Activated naive CD8-positive, alpha-beta T cell treated with anti-CD3 and anti-CD28 coated beads, Interleukin-2, amount 10 ng/mL, durations not matched to agents 7 days and 5 days (primary cell): Measurements from ENCODE around the gene CDKN2D. TPM values are rescaled to one million over a fixed set of nuclear protein-coding genes. Genes with fewer than 3 reads are reported as not detected.
A peak's percentile ranks its signal among the peaks of the same experiment; 100 is the strongest.
"Not testable (repeated sequence)": the region's sequence is repeated elsewhere in the genome, so short reads cannot be mapped to it uniquely, and the experiment has no call there.

ENCODE experiments used
- ATAC-seq: fragments of 150-1000 bp; cut with Tn5 transposase; one replicate; pipeline ENCODE4 v1.10.0; 2021; ENCODE audit warnings: low read depth, moderate library complexity
- POLR2A ChIA-PET: fragments of 350-600 bp; sonication (Branson Sonifier 250); formaldehyde crosslinking; loops from one replicate; lab custom pipeline; 2021; ENCODE audit warnings: antibody characterized with exemption; lab: Charles Lee
- DNase-seq: peaks from one replicate; pipeline ENCODE4 v3.0.0; 2021
- H3K27ac Mint-ChIP-seq: one replicate; pipeline ENCODE4 v1.8.0; 2022; ENCODE audit warnings: mild to moderate bottlenecking, mixed read lengths
- H3K27me3 Mint-ChIP-seq: one replicate; pipeline ENCODE4 v1.8.0; 2022; ENCODE audit warnings: mild to moderate bottlenecking, moderate library complexity, mixed read lengths
- H3K36me3 Mint-ChIP-seq: one replicate; pipeline ENCODE4 v1.8.0; 2021; ENCODE audit warnings: mild to moderate bottlenecking, mixed read lengths
- H3K4me1 Mint-ChIP-seq: one replicate; pipeline ENCODE4 v1.8.0; 2021; ENCODE audit warnings: mixed read lengths
- H3K4me3 Mint-ChIP-seq: one replicate; pipeline ENCODE4 v1.8.0; 2022; ENCODE audit warnings: mild to moderate bottlenecking, moderate library complexity, mixed read lengths
- H3K9me3 Mint-ChIP-seq: one replicate; pipeline ENCODE4 v1.8.0; 2021; ENCODE audit warnings: mixed read lengths
- total RNA-seq, 2 experiments: library from RNA; stranded (reverse); gene quantifications; one replicate each; pipeline ENCODE4 v1.2.3, GENCODE V29; 2021

The CDKN2D gene
- total RNA-seq, 2 experiments from 2014 or later: 93.0 to 95.9 TPM

- Mint-ChIP-seq H3K27ac (peak overlapping the region; percentile 92), H3K36me3 (peaks cover 44% of the 10 kb centered on the region), H3K27me3 (no peaks in the 10 kb centered on the region), H3K4me1 (peaks cover 42% of the 10 kb centered on the region), H3K9me3 (no peaks in the 10 kb centered on the region), H3K4me3 (peak overlapping the region; percentile 69)
- no peak for ATAC-seq
- DNase-seq: no peak
- POLR2A ChIA-PET: interaction anchor here (0.5 to 7.7 kb wide), 9 partner anchors 11 to 101 kb away, joined by 3 to 224 read pairs (median 3); partner anchors contain the start of genes ATG4D, CDKN2D and KRI1
These were observed 13.8 kb downstream of the CDKN2D start for GRCh38 chr19:10554760-10555609.

GRCh38 chr19:10553943-10554381 is 14.8 kb downstream of the CDKN2D start:
- Mint-ChIP-seq H3K27me3 (no peaks in the 10 kb centered on the region), H3K4me1 (peaks cover 42% of the 10 kb centered on the region), H3K27ac (peak overlapping the region; percentile 92), H3K36me3 (peaks cover 48% of the 10 kb centered on the region), H3K9me3 (no peaks in the 10 kb centered on the region), H3K4me3 (peak overlapping the region; percentile 69)
- DNase-seq (peak; percentile 84), ATAC-seq (peak; percentile 90)
- POLR2A ChIA-PET: interaction anchor here (0.8 to 7.7 kb wide), 15 partner anchors 7 to 145 kb away, joined by 3 to 224 read pairs (median 3); partner anchors contain the start of genes ATG4D, CDKN2D and KRI1

GRCh38 chr19:10553087-10553667 is 15.6 kb downstream of the CDKN2D start:
- ATAC-seq (no peak), DNase-seq (peak; percentile 53)
- POLR2A ChIA-PET: interaction anchor here (0.5 to 7.7 kb wide), 15 partner anchors 8 to 148 kb away, joined by 3 to 224 read pairs (median 4); partner anchors contain the start of genes ATG4D, CDKN2D, KRI1 and QTRT1
- Mint-ChIP-seq H3K9me3 (no peaks in the 10 kb centered on the region), H3K4me3 (peak overlapping the region; percentile 69), H3K36me3 (peaks cover 49% of the 10 kb centered on the region), H3K27ac (peak overlapping the region; percentile 92), H3K4me1 (peaks cover 42% of the 10 kb centered on the region), H3K27me3 (no peaks in the 10 kb centered on the region)

- DNase-seq: no peak
- no peaks in the 10 kb centered on the region for H3K27me3 Mint-ChIP-seq
- H3K27ac Mint-ChIP-seq: peak overlapping the region; percentile 92
- ATAC-seq: no peak
- H3K4me1 Mint-ChIP-seq: peaks cover 42% of the 10 kb centered on the region
- H3K9me3 Mint-ChIP-seq: no peaks in the 10 kb centered on the region
- peak overlapping the region; percentile 69 for H3K4me3 Mint-ChIP-seq
- H3K36me3 Mint-ChIP-seq: peaks cover 47% of the 10 kb centered on the region
- POLR2A ChIA-PET: interaction anchor here (0.6 to 7.7 kb wide), 12 partner anchors 9 to 149 kb away, joined by 3 to 224 read pairs (median 5); partner anchors contain the start of genes ATG4D, CDKN2D, KRI1 and QTRT1
These were observed 16.2 kb downstream of the CDKN2D start for GRCh38 chr19:10552510-10553053.

GRCh38 chr19:10551698-10552301 is 17.0 kb downstream of the CDKN2D start:
- Mint-ChIP-seq H3K27ac (peak overlapping the region; percentile 92), H3K27me3 (no peaks in the 10 kb centered on the region)
- POLR2A ChIA-PET: interaction anchor here (0.6 to 7.7 kb wide), 8 partner anchors 8 to 144 kb away, joined by 3 to 224 read pairs (median 8); partner anchors contain the start of genes ATG4D, CDKN2D and KRI1

GRCh38 chr19:10551006-10551405 is 17.8 kb downstream of the CDKN2D start:
- Mint-ChIP-seq H3K4me1 (peaks cover 42% of the 10 kb centered on the region), H3K36me3 (peaks cover 44% of the 10 kb centered on the region), H3K27ac (peak overlapping the region; percentile 61)
- POLR2A ChIA-PET: interaction anchor here (0.6 to 7.7 kb wide), 5 partner anchors 16 to 124 kb away, joined by 3 to 224 read pairs (median 6); partner anchors contain the start of genes CDKN2D and KRI1
- not testable (repeated sequence) for H3K4me3 Mint-ChIP-seq, H3K27me3 Mint-ChIP-seq, ATAC-seq, DNase-seq, H3K9me3 Mint-ChIP-seq

More at GRCh38 chr19:10551698-10552301, 17.0 kb downstream of the CDKN2D start:
- Mint-ChIP-seq H3K4me3 (peak overlapping the region; percentile 47), H3K36me3 (peaks cover 47% of the 10 kb centered on the region), H3K4me1 (peaks cover 44% of the 10 kb centered on the region), H3K9me3 (no peaks in the 10 kb centered on the region)
- ATAC-seq (no peak), DNase-seq (no peak)

- H3K9me3 Mint-ChIP-seq: no peaks in the 10 kb centered on the region
- peaks cover 41% of the 10 kb centered on the region for H3K36me3 Mint-ChIP-seq
- DNase-seq (no peak), ATAC-seq (no peak)
- H3K4me3 Mint-ChIP-seq: no peak overlapping the region
- H3K4me1 Mint-ChIP-seq: peaks cover 39% of the 10 kb centered on the region
- H3K27me3 Mint-ChIP-seq: no peaks in the 10 kb centered on the region
- POLR2A ChIA-PET: interaction anchor here (7.7 kb wide), 1 partner anchor 16 kb away, joined by 224 read pairs; the partner anchor contains the start of genes CDKN2D and KRI1
- peak overlapping the region; percentile 30 for H3K27ac Mint-ChIP-seq
These were observed 18.4 kb downstream of the CDKN2D start for GRCh38 chr19:10550336-10550735.

GRCh38 chr19:10549733-10550132 is 19.0 kb downstream of the CDKN2D start:
- ATAC-seq (no peak), DNase-seq (no peak)
- H3K27me3 Mint-ChIP-seq: no peaks in the 10 kb centered on the region
- H3K36me3 Mint-ChIP-seq: peaks cover 41% of the 10 kb centered on the region
- POLR2A ChIA-PET: no interaction called here
- H3K9me3 Mint-ChIP-seq: no peaks in the 10 kb centered on the region
- H3K4me3 Mint-ChIP-seq: no peak overlapping the region
- peaks cover 39% of the 10 kb centered on the region for H3K4me1 Mint-ChIP-seq
- H3K27ac Mint-ChIP-seq: no peak overlapping the region

- H3K4me3 Mint-ChIP-seq: no peak overlapping the region
- no peaks in the 10 kb centered on the region for H3K27me3 Mint-ChIP-seq
- POLR2A ChIA-PET: interaction anchor here (0.5 kb wide), 1 partner anchor 14 kb away, joined by 5 read pairs; no protein-coding TSS in a partner anchor
- no peak overlapping the region for H3K27ac Mint-ChIP-seq
- peaks cover 41% of the 10 kb centered on the region for H3K36me3 Mint-ChIP-seq
- H3K4me1 Mint-ChIP-seq: peaks cover 30% of the 10 kb centered on the region
- ATAC-seq (no peak), DNase-seq (no peak)
- no peaks in the 10 kb centered on the region for H3K9me3 Mint-ChIP-seq
These were observed 20.0 kb downstream of the CDKN2D start for GRCh38 chr19:10548746-10549276.

- Mint-ChIP-seq H3K27ac (no peak overlapping the region), H3K27me3 (no peaks in the 10 kb centered on the region), H3K36me3 (peaks cover 26% of the 10 kb centered on the region), H3K4me1 (peaks cover 17% of the 10 kb centered on the region), H3K9me3 (no peaks in the 10 kb centered on the region), H3K4me3 (no peak overlapping the region)
- DNase-seq (no peak), ATAC-seq (no peak)
- POLR2A ChIA-PET: interaction anchor here (1.1 kb wide), 1 partner anchor 142 kb away, joined by 3 read pairs; no protein-coding TSS in a partner anchor
These were observed 22.0 kb downstream of the CDKN2D start for GRCh38 chr19:10546817-10547216.

- Mint-ChIP-seq H3K9me3 (no peaks in the 10 kb centered on the region), H3K4me1 (peaks cover 9% of the 10 kb centered on the region), H3K27ac (peak overlapping the region; percentile 89), H3K36me3 (peaks cover 10% of the 10 kb centered on the region), H3K27me3 (peaks cover 14% of the 10 kb centered on the region), H3K4me3 (peak overlapping the region; percentile 92)
- no peak for ATAC-seq
- no peak for DNase-seq
- POLR2A ChIA-PET: interaction anchor here (3.0 to 5.6 kb wide), 2 partner anchors 9 to 23 kb away, joined by 30 to 49 read pairs; partner anchors contain the start of genes CDKN2D and KRI1
These were observed 24.0 kb downstream of the CDKN2D start for GRCh38 chr19:10544753-10545251.
